RWPE2 (cell line): ENCODE data around the gene NDUFV3.

ENCODE experiments used
- ATAC-seq: fragments of 200-7000 bp; cut with Tn5 transposase; 3 replicates; pipeline ENCODE4 v1.9.1; 2021; ENCODE audit warnings: low read depth
- DNase-seq: peaks from one replicate; pipeline ENCODE4 v3.0.0-alpha.2; 2020; ENCODE audit warnings: low spot score
- H3K27ac ChIP-seq: fragments of 450-650 bp; 2 replicates; pipeline ENCODE4 v1.5.1; 2017; ENCODE audit warnings: mild to moderate bottlenecking; ENCODE audit not compliant: poor library complexity, severe bottlenecking
- H3K27me3 ChIP-seq: fragments of 250-450 bp; sonication (Bioruptor Pico); 2 replicates; pipeline ENCODE4 v1.5.1; 2021; ENCODE audit warnings: mild to moderate bottlenecking, moderate library complexity; ENCODE audit not compliant: insufficient read depth, poor library complexity, severe bottlenecking
- H3K36me3 ChIP-seq: fragments of 250-450 bp; sonication (Bioruptor Pico); 2 replicates; pipeline ENCODE4 v1.5.1; 2020; ENCODE audit warnings: low read depth, mild to moderate bottlenecking, moderate library complexity
- H3K4me1 ChIP-seq: fragments of 250-450 bp; sonication (Bioruptor Pico); 2 replicates; pipeline ENCODE4 v1.5.1; 2021; ENCODE audit warnings: mild to moderate bottlenecking, moderate library complexity; ENCODE audit not compliant: insufficient read depth, poor library complexity, severe bottlenecking
- H3K4me3 ChIP-seq: fragments of 250-450 bp; sonication (Bioruptor Pico); 2 replicates; pipeline ENCODE4 v1.5.1; 2021; ENCODE audit warnings: mild to moderate bottlenecking, moderate library complexity; ENCODE audit not compliant: severe bottlenecking
- H3K9me3 ChIP-seq: fragments of 250-450 bp; sonication (Bioruptor Pico); 2 replicates; pipeline ENCODE4 v1.5.1; 2021; ENCODE audit warnings: mild to moderate bottlenecking, moderate library complexity; ENCODE audit not compliant: severe bottlenecking
- CTCF ChIP-seq: fragments of 450-650 bp; IDR thresholded peaks from one replicate; pipeline ENCODE4 v1.5.1; 2017; ENCODE audit warnings: mild to moderate bottlenecking, moderate library complexity; ENCODE audit not compliant: poor library complexity, severe bottlenecking

NDUFV3 gene

GRCh38 chr21:42853621-42854020 lies 39.5 kb upstream of the NDUFV3 start:
- H3K27me3 ChIP-seq, result no peaks in the 10 kb centered on the region
- H3K27ac ChIP-seq, result no peak overlapping the region
- TF ChIP-seq CTCF, result no peak
- no peaks in the 10 kb centered on the region for H3K9me3 ChIP-seq
- H3K36me3 ChIP-seq, result peaks cover 85% of the 10 kb centered on the region
- no peak for ATAC-seq
- H3K4me1 ChIP-seq, result no peaks in the 10 kb centered on the region
- no peak overlapping the region for H3K4me3 ChIP-seq
- peak; percentile 51 for DNase-seq

- ATAC-seq (no peak), DNase-seq (no peak)
- Histone ChIP-seq H3K27me3 (no peaks in the 10 kb centered on the region), H3K4me1 (no peaks in the 10 kb centered on the region), H3K27ac (no peak overlapping the region), H3K9me3 (no peaks in the 10 kb centered on the region), H3K36me3 (peaks cover 90% of the 10 kb centered on the region), H3K4me3 (no peak overlapping the region)
- TF ChIP-seq CTCF, result no peak
These were observed 38.7 kb upstream of the NDUFV3 start for GRCh38 chr21:42854246-42855010.

- ATAC-seq (no peak), DNase-seq (no peak)
- Histone ChIP-seq H3K4me3 (no peak overlapping the region), H3K36me3 (peaks cover 87% of the 10 kb centered on the region), H3K27me3 (no peaks in the 10 kb centered on the region), H3K27ac (no peak overlapping the region), H3K9me3 (no peaks in the 10 kb centered on the region), H3K4me1 (no peaks in the 10 kb centered on the region)
- no peak for TF ChIP-seq CTCF
These were observed 37.8 kb upstream of the NDUFV3 start for GRCh38 chr21:42855171-42855936.

GRCh38 chr21:42855937-42856335 lies 37.2 kb upstream of the NDUFV3 start:
- ATAC-seq (no peak), DNase-seq (no peak)
- Histone ChIP-seq H3K27ac (no peak overlapping the region), H3K4me3 (no peak overlapping the region), H3K9me3 (no peaks in the 10 kb centered on the region), H3K27me3 (no peaks in the 10 kb centered on the region), H3K4me1 (no peaks in the 10 kb centered on the region), H3K36me3 (peaks cover 87% of the 10 kb centered on the region)
- no peak for TF ChIP-seq CTCF
